ENCODE measurements around the gene TSPEAR.

The TSPEAR gene

DNA sequence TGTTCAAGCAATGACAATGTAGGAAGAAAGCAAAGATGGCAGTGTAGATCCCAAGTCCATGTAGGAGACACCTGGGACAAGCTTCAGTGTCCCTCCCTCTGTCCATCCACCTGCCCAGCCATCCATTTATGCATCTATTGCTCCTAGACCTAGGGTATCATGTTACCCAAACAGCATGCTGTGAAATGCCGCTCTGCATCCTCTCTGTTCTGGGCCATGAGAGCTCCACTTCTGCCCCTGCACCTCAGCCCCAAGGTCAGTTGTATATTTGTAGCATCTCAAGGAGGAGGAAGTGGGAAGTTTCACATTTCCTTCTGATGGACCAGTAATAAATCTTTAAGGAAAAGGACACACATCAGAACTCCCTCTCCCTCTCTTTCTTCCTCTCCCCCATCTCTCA is 27.9 kb upstream of the TSPEAR start:
- FAIRE-seq = no peak

DNA sequence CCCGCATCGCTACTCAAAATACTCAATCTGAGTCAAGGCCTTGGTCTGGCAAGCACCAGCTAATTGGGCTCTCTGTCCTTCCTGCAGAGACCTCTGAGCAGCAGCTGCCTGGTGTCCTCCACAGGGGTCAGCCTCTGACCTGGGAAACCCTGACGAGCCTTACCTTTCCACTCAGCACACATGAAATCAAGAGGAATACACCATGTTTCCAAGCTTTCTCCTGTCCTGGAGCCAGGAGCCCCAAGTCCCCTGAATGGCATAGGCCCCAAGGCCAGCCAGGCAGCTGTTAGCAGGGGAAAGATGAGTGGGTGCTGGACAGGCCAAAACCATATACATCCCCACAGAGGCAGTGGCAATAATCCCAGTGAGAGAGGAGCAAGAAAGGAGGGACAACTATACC is 27.2 kb upstream of the TSPEAR start:
- no peak for FAIRE-seq

DNA sequence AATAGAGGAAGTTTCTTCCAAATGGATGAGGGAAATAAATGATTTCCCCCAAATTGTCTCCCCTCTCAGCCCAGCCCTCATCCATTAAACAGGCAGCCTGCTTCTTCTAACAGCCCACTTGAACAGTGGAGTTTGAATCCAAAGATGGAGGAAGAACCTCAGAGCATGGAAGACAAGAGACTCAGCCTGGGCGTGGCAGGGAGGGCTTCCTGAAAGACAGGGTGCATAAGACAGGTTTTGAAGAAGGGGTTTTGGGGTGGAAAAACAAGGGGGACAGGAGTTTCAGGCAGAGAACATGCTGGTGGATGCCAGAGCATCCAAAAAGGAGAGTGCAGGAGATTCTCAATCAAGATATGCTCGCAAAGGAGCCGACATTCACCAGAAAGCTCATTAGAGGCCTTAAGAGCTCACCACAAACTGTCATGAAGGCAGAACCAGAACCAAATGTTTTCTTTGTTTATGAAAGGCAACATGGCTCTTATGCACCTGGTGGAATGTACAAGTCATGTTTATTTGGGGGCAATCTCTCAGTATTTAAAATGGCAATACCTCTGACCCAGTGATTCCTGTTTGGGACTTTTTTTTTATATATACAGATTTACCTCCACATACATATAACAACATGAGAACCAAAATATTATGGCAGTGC is 26.5 kb upstream of the TSPEAR start:
- FAIRE-seq = no peak

DNA sequence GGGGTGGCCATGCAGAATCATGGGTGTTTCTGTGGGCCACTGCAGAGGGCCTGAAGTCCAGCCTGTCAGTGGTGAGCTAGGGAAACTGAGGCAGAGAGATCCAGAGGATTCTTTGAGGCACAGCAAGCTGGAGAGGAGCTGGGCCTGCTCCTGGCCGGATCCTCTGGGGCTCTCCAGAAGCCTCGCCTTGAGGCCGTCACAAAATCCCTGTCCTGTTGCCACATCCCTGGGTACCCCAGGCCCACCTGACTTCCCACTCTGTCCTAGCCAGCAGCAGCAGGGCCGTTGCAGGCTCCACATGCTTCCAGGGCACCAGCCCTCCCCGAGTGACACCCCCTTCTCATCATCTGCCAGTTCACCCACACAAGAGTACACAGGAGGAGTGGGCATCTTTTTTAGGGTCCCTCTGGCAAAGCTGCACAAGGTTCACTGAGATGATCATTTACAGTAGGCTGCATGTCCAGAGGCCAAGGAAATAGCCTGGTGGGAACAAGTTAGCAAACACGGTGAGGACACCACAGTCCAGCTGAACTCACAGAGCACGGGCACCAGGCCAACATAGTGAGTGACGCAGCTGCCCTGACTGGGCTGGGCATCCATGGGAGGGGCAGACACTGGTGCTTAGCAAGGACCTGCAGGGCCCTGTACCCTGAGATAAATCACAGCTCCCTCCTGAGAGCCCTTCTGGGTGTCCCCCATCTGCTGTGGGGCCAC is 25.1 kb upstream of the TSPEAR start:
- FAIRE-seq = no peak

DNA sequence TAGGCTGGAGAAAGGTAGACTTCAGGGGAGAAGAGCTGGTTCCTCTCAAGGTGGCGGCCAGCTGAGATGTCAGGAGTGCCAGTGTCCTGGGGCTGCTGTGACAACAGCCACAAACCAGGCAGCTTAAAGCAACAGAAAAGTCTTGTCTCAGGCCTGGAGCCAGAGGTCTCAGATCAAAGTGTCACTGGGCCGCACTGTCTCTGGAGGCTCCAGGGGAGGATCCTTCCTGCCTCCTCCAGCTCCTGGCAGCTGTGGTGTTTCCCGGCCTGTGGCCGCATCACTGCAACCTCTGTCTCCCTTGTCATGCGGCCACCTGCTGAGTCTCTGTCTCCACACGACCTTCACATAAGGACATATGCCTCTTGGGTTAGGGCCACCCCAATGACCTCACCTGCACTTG is 24.4 kb upstream of the TSPEAR start:
- FAIRE-seq = no peak

DNA sequence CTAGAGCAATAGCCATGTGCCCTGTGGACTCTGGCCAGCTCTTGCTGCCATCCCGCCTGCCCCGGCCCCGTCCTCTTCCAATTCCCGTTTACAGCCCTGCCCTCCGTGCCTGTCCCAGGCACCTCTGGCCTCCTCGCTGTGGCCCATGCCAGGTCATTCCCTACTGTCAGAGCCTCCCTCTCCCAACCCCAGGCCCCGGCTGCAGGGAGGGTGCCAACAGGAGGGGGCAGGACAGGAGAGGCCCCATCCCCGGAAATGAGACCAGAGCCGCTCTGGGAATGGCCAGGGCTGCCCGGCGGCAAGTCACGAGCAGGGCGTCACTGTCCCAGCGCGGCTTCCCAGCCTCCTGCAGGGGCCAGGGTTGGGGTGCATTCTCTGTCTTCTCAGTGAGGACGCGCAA is 23.5 kb upstream of the TSPEAR start:
- no peak for FAIRE-seq

DNA sequence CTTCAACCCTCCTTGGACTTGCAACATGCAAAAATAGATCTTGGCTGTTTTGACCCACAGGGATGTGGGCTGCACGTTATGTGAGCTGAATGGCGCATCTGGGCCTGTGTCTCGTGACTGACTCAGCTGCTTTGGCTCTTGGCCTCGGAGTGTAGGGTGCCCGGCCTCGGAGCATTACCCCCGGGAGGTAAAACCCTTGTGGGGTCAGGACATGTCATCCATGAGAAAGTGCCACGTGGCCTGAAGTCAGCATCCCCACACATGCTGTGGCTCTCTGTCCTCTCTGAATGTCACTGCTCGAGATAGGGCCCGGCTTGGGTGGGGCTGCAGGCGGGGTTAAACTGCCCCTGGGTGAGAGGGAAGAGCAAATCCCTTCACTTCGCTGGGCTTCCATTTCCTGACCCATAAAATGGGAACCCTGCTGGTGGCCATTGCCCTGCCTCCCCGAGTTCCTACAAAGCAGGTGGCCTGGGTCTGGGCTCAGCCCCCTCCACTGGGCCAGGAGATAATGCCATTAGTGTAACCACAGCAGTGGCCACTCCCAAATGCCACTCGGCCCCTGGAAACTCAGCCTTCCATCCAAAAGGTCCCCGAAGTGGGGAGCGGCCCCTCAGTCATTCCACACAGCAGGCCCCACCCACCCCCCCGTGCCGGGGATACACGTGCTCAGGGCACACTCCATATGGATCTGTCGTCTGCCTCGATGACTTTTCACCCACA is 22.8 kb upstream of the TSPEAR start:
- no peak for FAIRE-seq

DNA sequence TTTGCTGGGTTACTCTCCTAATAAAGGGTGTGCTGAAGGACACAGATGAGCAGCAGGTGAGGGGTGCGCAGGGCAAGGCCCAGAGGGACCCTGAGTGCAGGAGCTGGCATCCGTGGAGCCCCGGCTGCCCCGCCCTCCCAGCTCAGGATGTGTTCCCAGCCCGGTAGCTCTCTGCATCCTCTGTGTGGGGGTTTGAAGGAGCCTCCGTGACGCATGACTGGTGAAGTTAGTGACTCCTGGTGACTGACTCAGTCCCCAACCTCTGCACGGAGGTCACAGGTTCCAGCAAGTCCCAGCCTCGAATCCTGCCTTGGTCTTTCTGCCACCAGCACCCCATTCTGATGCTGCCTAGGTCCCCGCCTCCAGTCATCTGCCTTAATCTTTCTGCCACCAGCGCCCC is 21.6 kb upstream of the TSPEAR start:
- FAIRE-seq = no peak

DNA sequence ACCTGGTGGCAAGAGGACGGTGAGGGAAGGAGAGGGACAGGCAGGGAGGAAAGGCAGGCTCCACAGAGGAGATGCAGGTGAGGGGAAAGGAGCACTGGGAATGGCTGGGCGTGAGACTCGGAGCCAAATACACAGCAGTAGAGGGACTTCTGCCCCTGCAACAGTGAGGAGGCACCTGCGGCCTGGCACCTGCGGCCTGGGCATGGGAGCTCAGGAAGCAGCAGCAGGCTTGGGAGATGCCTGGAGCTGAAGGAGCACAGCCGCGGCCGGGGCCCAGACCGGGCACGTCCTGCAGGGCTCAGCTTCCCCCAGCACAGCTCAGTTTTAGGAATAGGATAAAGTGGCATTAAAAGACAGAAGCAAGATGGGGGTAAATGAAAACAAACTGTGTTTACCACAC is 20.9 kb upstream of the TSPEAR start:
- no peak for FAIRE-seq

DNA sequence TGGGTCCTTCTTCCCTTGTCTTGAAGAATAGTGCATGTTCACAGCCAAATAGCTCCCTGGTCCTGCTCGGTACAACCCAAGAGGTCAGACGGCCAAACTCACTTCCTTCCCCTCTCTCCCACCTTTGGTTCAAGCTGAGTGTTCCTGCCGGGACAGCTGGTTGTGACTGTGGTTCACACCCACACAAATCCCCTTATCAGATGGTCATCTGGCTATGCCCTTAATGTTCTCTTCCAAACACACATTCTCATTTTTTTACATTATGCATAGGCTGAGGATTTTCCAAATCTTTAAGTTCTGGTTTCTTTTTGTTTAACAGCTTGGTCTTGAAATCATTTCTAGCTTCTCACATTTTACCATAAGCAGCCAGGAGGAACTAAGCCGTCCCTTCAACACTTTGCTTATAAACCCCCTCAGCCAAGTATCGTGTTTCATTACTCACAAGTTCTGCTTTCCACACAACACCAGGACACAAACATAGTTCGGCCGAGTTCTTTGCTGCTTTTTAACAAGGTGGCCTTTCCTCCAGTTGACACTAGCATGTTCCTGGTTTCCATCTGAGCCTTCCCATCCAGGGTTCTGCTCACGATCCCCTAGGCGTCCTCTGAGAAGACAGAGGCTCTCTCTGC is 19.7 kb upstream of the TSPEAR start:
- FAIRE-seq = no peak

DNA sequence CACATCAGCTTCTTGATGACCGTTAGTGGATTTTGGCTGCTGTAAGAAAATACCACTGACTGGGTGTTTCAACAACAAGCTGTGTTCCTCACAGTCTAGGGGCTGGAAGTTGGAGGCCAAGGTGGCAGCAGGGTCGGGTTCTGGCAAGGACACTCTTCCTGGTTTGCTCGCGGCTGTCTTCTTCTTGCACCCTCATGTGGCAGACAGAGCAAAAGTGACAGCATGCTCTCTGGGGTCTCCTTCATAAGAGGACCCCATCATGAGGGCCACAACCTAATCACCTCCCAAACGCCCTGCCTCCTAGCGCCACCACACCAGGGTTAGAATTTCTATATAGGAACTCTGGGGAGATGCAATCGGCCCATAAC is 18.6 kb upstream of the TSPEAR start:
- no peak for FAIRE-seq

DNA sequence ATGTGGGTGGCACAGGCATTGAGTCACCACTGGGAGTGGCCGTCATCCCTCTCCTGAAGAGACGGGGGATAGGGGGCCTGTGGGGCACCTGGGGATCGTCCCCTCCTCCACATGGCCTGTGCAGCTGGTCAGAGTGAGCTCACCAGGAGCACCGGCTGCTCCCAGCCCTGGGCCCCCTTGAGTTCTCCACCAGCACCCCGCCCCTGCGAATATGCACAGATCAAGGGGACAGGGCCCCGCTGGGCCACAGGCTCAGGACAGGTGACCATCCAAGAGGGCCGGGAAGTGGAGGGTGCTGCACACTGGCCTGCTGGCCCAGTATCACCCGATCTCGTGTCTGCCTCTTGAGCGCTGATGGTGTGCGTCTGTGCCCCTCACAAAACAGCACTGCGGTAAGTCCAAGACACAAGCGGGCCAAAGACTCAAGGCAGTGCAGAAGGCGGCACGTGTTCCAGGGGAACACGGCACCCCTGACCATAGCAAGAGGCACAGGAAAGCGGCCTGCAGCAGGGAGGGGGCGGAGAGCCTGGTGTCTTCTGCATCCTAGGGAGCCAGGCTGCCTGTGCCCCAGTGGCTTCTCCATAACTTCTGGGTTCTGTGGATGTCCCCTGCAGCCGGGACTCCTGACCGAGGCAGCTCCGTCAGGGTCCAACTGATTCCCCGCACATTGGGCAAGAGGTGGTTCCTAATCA is 18.1 kb upstream of the TSPEAR start:
- FAIRE-seq = no peak

DNA sequence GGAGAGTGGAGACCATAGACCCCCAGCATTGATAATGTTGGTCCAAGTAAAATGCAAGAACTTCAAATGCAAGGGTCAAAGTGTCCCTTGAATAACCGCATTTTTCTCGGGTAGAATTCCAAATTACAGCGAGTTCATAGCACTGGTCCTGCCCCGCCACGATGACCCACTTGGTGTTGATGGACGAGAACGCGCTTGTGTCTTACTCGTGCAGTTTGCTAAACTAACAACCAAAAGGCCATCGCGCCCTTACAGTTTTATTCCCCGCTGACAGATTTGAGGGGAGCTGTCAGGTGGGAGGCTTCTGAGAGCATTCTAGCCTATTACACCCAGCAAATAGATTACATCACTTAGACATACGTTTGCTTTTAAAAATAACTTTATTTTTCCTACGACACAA is 17.3 kb upstream of the TSPEAR start:
- FAIRE-seq = no peak

DNA sequence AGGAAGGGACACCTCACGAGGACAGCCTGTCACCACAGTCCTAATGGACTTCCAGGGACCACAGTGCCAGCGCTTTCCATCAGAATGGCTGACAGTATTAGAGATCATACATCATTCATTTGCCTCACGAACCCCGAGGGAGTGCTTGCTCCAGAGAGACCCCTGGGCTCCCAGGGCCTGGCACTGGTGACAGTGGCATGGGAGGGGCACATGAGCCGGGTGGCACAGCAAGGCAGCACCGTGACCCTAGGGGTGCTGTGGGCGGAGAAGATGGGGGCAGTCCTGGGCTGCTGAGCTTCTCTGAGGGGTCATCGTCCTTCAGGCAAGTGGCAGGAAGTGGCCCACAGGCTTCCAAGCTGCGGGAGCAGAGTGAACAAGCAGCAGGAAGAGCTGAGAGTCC is 16.4 kb upstream of the TSPEAR start:
- FAIRE-seq = no peak

DNA sequence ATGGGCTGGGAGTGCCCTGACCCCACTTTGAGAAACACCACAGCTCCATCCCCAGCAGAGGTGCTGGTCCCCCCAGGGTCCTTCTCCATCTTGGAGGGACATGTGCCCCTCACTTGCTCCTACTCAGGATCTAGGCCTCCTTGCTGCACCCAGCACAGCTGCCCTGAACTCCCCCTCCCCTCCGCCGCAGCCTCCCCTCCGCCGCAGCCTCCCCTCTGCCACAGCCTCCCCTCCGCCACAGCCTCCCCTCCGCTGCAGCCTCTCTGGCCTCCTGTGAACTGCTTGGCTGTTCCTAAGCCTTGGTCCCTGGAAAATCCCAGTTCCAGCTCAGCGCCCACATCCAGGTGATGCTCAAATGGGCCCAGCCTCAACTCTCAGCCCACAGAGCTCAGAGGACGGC is 15.9 kb upstream of the TSPEAR start:
- FAIRE-seq = no peak

DNA sequence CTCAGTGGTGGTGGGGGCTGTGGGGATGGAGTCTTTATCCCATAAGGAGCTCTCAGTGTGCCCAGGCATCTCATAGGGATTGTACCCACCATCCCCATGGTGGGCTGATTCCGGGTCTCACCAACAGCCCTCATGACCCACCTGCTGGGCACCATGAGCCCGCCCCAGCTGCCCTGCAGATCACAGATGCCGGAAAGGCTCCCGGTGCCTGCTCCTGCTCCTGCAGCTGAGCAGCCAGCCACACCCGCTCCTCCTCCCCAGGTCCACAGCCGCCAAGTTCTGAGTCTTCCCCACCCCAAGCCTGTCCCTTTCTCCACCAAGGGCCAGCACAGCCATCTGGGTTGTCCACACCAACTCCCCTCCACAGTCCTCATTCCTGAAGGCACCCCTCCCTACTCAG is 15.5 kb upstream of the TSPEAR start:
- FAIRE-seq = no peak

DNA sequence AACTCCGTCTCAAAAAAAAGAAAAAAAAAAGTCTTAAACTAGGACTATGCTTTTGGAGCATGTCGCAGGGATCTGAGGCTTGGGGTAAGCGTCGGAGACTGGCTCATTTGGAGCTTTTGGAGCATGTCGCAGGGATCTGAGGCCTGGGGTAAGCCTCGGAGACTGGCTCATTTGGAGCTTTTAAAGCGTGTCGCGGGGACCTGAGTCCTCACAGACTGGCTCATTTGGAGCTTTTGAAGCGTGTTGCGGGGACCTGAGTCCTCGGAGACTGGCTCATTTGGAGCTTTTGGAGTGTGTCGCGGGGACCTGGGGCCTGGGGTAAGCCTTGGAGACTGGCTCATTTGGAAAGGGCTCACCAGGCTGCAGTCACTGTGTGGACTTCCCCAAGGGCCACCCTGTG is 13.6 kb upstream of the TSPEAR start:
- no peak for FAIRE-seq

DNA sequence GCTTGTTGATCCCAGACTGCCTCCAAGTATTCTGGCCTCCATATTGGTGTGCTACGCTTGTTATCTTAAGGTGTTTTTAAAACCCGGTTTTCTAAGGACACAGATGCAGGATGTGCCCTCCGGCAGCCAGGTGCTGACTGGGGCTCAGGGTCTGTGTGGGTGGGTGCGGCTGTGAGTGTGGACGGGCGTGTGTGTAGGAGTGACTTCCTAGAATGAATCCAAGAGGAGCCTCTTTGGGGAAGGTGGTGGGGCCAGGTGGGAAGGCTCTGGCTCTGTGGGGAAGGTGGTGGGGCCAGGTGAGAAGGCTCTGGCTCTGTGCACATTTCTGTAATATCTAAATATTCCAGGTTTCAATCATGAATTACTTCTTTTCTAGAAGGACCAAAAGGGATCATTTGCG is 12.8 kb upstream of the TSPEAR start:
- no peak for FAIRE-seq

DNA sequence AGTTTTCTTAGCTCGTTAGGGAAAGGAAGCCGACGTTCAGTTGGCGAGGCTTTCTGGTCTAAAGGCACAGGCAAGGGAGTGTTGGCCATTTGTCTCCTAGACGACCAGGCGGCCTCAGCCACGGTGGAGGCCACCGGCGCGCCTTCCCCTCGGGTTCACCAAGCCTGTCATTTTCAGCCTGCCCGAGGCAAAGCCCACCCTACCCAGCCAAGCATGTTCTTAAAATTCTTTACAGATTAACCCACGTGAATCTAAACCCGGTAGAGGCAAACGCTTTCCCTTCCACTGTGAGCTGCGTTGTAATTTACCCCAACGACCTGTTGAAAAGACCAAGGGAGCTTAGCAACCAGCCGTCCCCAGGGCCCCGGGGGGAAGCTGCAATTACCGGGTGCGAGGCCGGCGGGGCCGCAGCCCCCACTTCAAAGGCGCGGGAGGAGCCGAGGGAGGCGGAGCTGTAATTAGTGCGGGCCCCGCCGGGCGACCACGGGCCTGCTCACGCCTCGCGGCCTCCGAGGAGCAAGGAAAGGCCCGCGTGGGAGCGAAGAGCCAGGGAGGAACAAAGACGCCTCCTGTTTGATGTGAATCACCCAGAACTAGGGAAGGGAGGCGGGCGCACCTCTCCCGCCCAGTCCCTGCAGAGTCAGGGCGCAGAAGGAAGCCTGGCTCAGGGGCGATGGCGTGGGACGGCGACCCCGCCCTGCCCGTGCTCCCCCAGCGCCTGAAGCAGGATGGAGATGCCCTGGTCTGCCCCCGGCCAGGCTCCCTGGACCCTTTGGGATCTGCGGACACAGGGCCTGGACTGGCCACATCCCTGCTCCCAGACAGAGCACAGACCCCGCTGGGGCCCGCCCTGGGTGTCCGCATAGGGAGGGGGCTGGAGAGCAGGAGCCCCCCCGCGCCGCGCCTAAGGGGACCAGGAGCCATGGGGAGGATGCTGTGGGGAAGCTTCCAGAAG is 12.1 kb upstream of the TSPEAR start:
- FAIRE-seq = no peak

DNA sequence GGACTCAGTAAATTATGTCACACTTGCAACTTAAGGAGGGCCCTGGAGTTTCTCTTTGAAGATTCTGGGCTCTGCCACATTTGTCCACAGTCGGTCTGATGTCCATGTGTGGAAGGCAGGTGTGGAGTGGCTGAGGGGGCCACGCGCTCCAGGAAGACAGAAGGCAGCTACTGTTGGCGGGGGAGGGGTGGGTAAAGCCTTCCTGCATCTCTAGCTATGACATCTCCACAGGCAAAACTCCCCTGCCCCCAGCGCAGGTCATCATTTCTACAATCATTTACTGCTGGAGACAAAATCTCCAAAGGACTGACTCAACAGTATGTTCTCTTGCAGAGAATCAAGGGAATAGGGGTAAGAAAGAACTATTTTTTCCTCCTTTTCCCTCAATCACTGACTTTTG is 11.4 kb upstream of the TSPEAR start:
- no peak for FAIRE-seq

DNA sequence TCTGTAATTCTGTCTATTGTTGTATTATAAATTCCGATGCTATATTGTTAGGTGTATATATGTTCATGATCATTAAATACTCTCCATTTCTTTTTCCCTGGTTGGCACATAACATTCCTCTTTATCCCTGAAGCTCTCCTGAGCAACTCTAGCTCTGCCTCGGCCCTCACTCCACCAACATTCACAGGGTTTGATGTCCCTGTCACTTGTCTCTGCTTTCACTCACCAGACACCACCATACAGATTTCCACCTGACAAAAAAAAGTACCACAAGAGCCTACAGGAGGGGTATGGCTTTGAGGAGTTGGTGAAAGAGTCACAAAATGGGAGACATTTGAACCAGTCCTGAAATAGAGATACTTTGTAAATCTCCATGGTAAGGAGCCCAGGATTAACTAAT is 8.8 kb upstream of the TSPEAR start:
- FAIRE-seq = no peak

DNA sequence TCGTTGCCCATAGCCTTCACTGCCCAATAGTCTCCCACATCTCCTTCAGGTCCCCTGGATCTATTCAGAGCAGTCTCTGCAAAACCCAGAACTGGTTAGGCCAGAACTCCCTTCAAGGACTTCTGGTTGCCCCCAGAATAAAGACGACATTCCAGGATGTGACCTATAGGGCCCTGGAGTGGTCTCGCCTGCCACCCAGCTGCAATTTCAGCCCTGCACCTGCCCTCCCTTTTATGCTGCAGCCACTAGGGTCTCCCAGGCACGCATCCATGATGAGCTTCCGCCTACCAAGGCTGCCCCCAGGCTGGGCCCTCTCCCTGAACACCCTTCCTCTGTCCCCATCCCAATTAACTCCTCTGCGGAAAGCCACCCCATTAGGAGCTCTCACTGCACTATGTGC is 7.2 kb upstream of the TSPEAR start:
- no peak for FAIRE-seq

All from islet of Langerhans (tissue), 1 donor.